Vagina (tissue), 2 donors: ENCODE data around the gene VSTM4. TPM values are rescaled to one million over a fixed set of nuclear protein-coding genes. Genes with fewer than 3 reads are reported as not detected.

ENCODE experiments used
- DNase-seq, 2 donors: peaks; one replicate each; pipeline ENCODE4 v3.0.0-alpha.2; 2017; ENCODE audit errors: extremely low spot score in 2 of 2
- H3K27ac ChIP-seq: fragments of 200-600 bp; sonication (generic); one replicate; pipeline ENCODE4 v1.5.1; 2019
- H3K27me3 ChIP-seq: fragments of 200-600 bp; sonication (generic); one replicate; pipeline ENCODE4 v1.5.1; 2019
- H3K36me3 ChIP-seq, 2 donors: fragments of 200-600 bp; sonication (generic); one replicate each; pipeline ENCODE4 v1.5.1; 2017 to 2019
- H3K4me1 ChIP-seq: fragments of 200-600 bp; sonication (generic); one replicate; pipeline ENCODE4 v1.5.1; 2019
- H3K4me3 ChIP-seq, 2 donors: fragments of 200-600 bp; sonication (generic); 1 replicate in 1 of 2; 2 replicates in 1 of 2; pipeline ENCODE4 v1.5.1; 2016 to 2019
- H3K9me3 ChIP-seq: fragments of 200-600 bp; sonication (generic); one replicate; pipeline ENCODE4 v1.5.1; 2019
- POLR2A ChIP-seq, 2 donors: fragments of 450-650 bp; IDR thresholded peaks; one replicate each; pipeline ENCODE4 v1.6.1; 2017; ENCODE audit warnings: antibody characterized with exemption in 2 of 2, mild to moderate bottlenecking in 2 of 2, moderate library complexity in 2 of 2
- POLR2AphosphoS5 ChIP-seq, 2 donors: sonication (generic); formaldehyde crosslinking; IDR thresholded peaks; one replicate each; pipeline ENCODE4 v1.9.0; 2017; ENCODE audit warnings: antibody characterized with exemption in 2 of 2, mild to moderate bottlenecking in 2 of 2, low read depth in 1 of 2; ENCODE audit not compliant: insufficient read depth in 1 of 2
- intact Hi-C: fragments of 100-400 bp; cut with DNase I; formaldehyde crosslinking; loops from one replicate; pipeline ENCODE4 v1.15.1; 2023
- total RNA-seq: library from RNA; depleted of rRNA; stranded (reverse); fragments of >200 nt; gene quantifications from one replicate; pipeline ENCODE4 v1.2.3, GENCODE V29; 2016
- TF ChIP-seq, protein P1 (sequence below), 3 experiments: fragments of 450-650 bp in 2 of 3; fragments of 200-600 bp in 1 of 3; sonication (generic) in 1 of 3; IDR thresholded peaks; one replicate each; pipeline ENCODE4 v1.5.1; 2017 to 2019; ENCODE audit warnings: antibody characterized with exemption in 3 of 3, mild to moderate bottlenecking in 2 of 3, moderate library complexity in 2 of 3

VSTM4 gene
- total RNA-seq, 1 donor from 2014 or later = 14.0 TPM

DNA sequence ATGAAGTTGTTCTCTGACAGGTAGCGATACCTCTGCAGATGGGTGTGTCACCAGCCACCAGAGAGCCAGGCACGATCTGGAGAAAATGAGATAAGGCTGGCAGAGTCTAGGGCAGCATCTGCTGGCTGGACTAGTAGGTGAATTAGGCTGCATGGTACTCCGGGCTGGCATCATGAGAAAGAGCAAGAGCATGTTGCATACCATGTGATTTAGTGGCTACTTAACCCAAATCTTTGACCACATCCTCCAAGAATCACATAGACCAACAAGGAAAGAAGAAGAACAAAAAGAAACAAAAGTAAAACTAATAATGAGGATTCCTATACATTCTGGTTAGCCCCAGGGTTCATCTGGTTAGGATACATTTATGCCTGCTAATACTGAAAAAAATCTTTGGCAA lies 41.9 kb upstream of the VSTM4 start:
- Histone ChIP-seq H3K27ac (no peak overlapping the region), H3K9me3 (no peaks in the 10 kb centered on the region), H3K27me3 (no peaks in the 10 kb centered on the region), H3K4me1 (peaks cover 3% of the 10 kb centered on the region), H3K4me3 (no peak overlapping the region), H3K36me3 (no peaks in the 10 kb centered on the region)
- TF ChIP-seq, protein P1, sequence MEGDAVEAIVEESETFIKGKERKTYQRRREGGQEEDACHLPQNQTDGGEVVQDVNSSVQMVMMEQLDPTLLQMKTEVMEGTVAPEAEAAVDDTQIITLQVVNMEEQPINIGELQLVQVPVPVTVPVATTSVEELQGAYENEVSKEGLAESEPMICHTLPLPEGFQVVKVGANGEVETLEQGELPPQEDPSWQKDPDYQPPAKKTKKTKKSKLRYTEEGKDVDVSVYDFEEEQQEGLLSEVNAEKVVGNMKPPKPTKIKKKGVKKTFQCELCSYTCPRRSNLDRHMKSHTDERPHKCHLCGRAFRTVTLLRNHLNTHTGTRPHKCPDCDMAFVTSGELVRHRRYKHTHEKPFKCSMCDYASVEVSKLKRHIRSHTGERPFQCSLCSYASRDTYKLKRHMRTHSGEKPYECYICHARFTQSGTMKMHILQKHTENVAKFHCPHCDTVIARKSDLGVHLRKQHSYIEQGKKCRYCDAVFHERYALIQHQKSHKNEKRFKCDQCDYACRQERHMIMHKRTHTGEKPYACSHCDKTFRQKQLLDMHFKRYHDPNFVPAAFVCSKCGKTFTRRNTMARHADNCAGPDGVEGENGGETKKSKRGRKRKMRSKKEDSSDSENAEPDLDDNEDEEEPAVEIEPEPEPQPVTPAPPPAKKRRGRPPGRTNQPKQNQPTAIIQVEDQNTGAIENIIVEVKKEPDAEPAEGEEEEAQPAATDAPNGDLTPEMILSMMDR (IDR thresholded peaks at IDR 0.05) = no peak
- TF ChIP-seq POLR2A (IDR thresholded peaks at IDR 0.05) (no peak), POLR2AphosphoS5 (IDR thresholded peaks at IDR 0.05; ENCODE audit: insufficient read depth in 1 of 2, low read depth in 1 of 2) (no peak)
- intact Hi-C loops = no loop called here
- no peak for DNase-seq

- no peaks in the 10 kb centered on the region for H3K4me1 ChIP-seq
- H3K27ac ChIP-seq = no peak overlapping the region
- H3K36me3 ChIP-seq = no peaks in the 10 kb centered on the region
- DNase-seq = no peak
- intact Hi-C loops = no loop called here
- H3K27me3 ChIP-seq = no peaks in the 10 kb centered on the region
- no peak overlapping the region for H3K4me3 ChIP-seq
- H3K9me3 ChIP-seq = no peaks in the 10 kb centered on the region
- TF ChIP-seq, protein P1 (IDR thresholded peaks at IDR 0.05) = no peak
- TF ChIP-seq POLR2AphosphoS5 (IDR thresholded peaks at IDR 0.05; ENCODE audit: insufficient read depth in 1 of 2, low read depth in 1 of 2) = no peak
- TF ChIP-seq POLR2A (IDR thresholded peaks at IDR 0.05) = no peak
Measured at GRCh38 chr10:49154641-49155040, 39.3 kb upstream of the VSTM4 start.

DNA sequence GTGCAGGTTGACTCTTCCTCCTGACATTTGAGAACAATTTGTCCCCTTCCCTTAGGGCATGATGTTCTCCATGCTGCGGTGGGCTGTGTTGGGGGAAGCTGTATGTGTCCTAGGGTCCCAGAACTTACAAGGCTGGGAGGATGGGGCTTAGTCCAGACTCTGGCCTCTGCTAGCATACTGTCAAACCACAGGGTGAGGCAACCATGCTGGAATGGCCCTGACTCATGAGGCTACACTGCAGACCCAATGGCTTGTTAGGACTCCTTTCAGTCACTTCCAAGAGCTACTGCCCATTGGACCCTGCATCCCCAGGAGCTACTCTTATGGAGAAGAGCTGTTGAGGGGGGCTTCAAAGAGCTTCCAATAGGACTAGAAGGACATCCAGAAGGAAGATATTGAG lies 38.6 kb upstream of the VSTM4 start:
- TF ChIP-seq POLR2A (IDR thresholded peaks at IDR 0.05) (no peak), POLR2AphosphoS5 (IDR thresholded peaks at IDR 0.05; ENCODE audit: insufficient read depth in 1 of 2, low read depth in 1 of 2) (no peak)
- TF ChIP-seq, protein P1 (IDR thresholded peaks at IDR 0.05) = no peak
- no peaks in the 10 kb centered on the region for H3K27me3 ChIP-seq
- no peaks in the 10 kb centered on the region for H3K9me3 ChIP-seq
- no peak overlapping the region for H3K4me3 ChIP-seq
- no peak overlapping the region for H3K27ac ChIP-seq
- intact Hi-C loops = no loop called here
- H3K4me1 ChIP-seq = no peaks in the 10 kb centered on the region
- no peaks in the 10 kb centered on the region for H3K36me3 ChIP-seq
- no peak for DNase-seq

DNA sequence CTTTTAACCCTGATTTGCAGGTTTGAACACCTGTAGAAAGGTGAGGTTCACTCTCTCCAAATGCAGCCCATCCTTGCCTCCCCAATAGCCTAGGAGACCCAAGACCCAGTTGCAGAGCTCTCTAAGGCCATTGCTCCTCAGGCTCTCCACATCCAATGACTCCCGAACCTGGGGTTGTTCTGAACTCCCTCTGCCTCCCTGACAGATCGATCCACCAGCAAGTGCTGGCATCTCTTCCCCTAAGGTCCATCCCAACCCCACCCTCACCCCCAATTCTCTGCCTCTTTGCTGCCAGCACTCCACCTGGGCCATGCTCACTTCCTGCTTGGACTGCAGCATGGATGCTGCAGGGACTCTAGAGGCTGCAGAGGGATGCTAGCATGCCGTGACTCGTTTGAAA lies 37.8 kb upstream of the VSTM4 start:
- Histone ChIP-seq H3K27me3 (no peaks in the 10 kb centered on the region), H3K9me3 (no peaks in the 10 kb centered on the region), H3K4me1 (no peaks in the 10 kb centered on the region), H3K36me3 (no peaks in the 10 kb centered on the region), H3K27ac (no peak overlapping the region), H3K4me3 (no peak overlapping the region)
- DNase-seq = no peak
- intact Hi-C loops = no loop called here
- TF ChIP-seq POLR2AphosphoS5 (IDR thresholded peaks at IDR 0.05; ENCODE audit: insufficient read depth in 1 of 2, low read depth in 1 of 2) (no peak), POLR2A (IDR thresholded peaks at IDR 0.05) (no peak)
- TF ChIP-seq, protein P1 (IDR thresholded peaks at IDR 0.05) = no peak

GRCh38 chr10:49152663-49153062 lies 37.3 kb upstream of the VSTM4 start:
- Histone ChIP-seq H3K36me3 (no peaks in the 10 kb centered on the region), H3K9me3 (no peaks in the 10 kb centered on the region), H3K4me3 (no peak overlapping the region), H3K27ac (no peak overlapping the region), H3K4me1 (no peaks in the 10 kb centered on the region), H3K27me3 (no peaks in the 10 kb centered on the region)
- intact Hi-C loops = no loop called here
- TF ChIP-seq POLR2A (IDR thresholded peaks at IDR 0.05) (no peak), POLR2AphosphoS5 (IDR thresholded peaks at IDR 0.05; ENCODE audit: insufficient read depth in 1 of 2, low read depth in 1 of 2) (no peak)
- TF ChIP-seq, protein P1 (IDR thresholded peaks at IDR 0.05) = no peak
- no peak for DNase-seq
